HFFc6 (cell line): ENCODE data around the gene ACYP1. TPM values are rescaled to one million over a fixed set of nuclear protein-coding genes. Genes with fewer than 3 reads are reported as not detected.

Source experiments
- DNase-seq: peaks from one replicate; pipeline ENCODE4 v3.0.0-alpha.2; 2018
- H3K27ac Mint-ChIP-seq: 2 replicates; pipeline ENCODE4 v1.8.0; 2020; ENCODE audit warnings: mild to moderate bottlenecking, mixed read lengths
- H3K27me3 Mint-ChIP-seq: 2 replicates; pipeline ENCODE4 v1.8.0; 2021; ENCODE audit warnings: mild to moderate bottlenecking, moderate library complexity, mixed read lengths; ENCODE audit not compliant: insufficient read depth
- H3K36me3 Mint-ChIP-seq: 2 replicates; pipeline ENCODE4 v1.8.0; 2021; ENCODE audit warnings: low read depth, mixed read lengths
- H3K4me1 Mint-ChIP-seq: 2 replicates; pipeline ENCODE4 v1.8.0; 2020; ENCODE audit warnings: low read depth, mixed read lengths
- H3K4me3 Mint-ChIP-seq: 2 replicates; pipeline ENCODE4 v1.8.0; 2020; ENCODE audit warnings: mild to moderate bottlenecking, moderate library complexity, mixed read lengths
- H3K9me3 Mint-ChIP-seq: 2 replicates; pipeline ENCODE4 v1.8.0; 2020; ENCODE audit warnings: mild to moderate bottlenecking, mixed read lengths
- CTCF ChIP-seq: fragments of 200-600 bp; sonication (generic); IDR thresholded peaks from 2 replicates; pipeline ENCODE4 v1.5.0; 2021; ENCODE audit warnings: antibody characterized with exemption, mild to moderate bottlenecking
- total RNA-seq, 6 experiments: library from RNA; stranded (reverse); fragmentation: NEBNext Ultra II Directional; extraction: Animal tissue kit (Norgen Biotek cat#: 25700); gene quantifications; 2 replicates in 1 of 6; 3 replicates in 5 of 6; pipeline ENCODE4 v1.2.3, GENCODE V29; 2021

The ACYP1 gene
- total RNA-seq, 6 experiments from 2014 or later = 5.9 to 14.9 (median 11.7) TPM

- no peak for DNase-seq
- H3K27me3 Mint-ChIP-seq = no peaks in the 10 kb centered on the region
- no peak overlapping the region for H3K27ac Mint-ChIP-seq
Observed at GRCh38 chr14:75081660-75082229, 17.9 kb upstream of the ACYP1 start.

GRCh38 chr14:75079521-75079920 is 15.7 kb upstream of the ACYP1 start:
- peaks cover 12% of the 10 kb centered on the region for H3K36me3 Mint-ChIP-seq
- no peaks in the 10 kb centered on the region; the same call in 1 of the 2 replicates for H3K27me3 Mint-ChIP-seq
- TF ChIP-seq CTCF = no peak
- no peaks in the 10 kb centered on the region for H3K4me1 Mint-ChIP-seq
- H3K9me3 Mint-ChIP-seq = no peaks in the 10 kb centered on the region
- DNase-seq = no peak
- no peak overlapping the region for H3K4me3 Mint-ChIP-seq
- no peak overlapping the region for H3K27ac Mint-ChIP-seq

More at GRCh38 chr14:75081660-75082229, 17.9 kb upstream of the ACYP1 start:
- Mint-ChIP-seq H3K9me3 (no peaks in the 10 kb centered on the region), H3K4me3 (no peak overlapping the region), H3K4me1 (no peaks in the 10 kb centered on the region), H3K36me3 (peaks cover 12% of the 10 kb centered on the region)
- no peak for TF ChIP-seq CTCF

- Mint-ChIP-seq H3K4me1 (no peaks in the 10 kb centered on the region), H3K27me3 (no peaks in the 10 kb centered on the region; the same call in 1 of the 2 replicates), H3K36me3 (no peaks in the 10 kb centered on the region; the same call in none of the 2 replicates), H3K9me3 (no peaks in the 10 kb centered on the region), H3K4me3 (no peak overlapping the region), H3K27ac (no peak overlapping the region)
- no peak for DNase-seq
- no peak for TF ChIP-seq CTCF
Observed at GRCh38 chr14:75077794-75078193, 14.0 kb upstream of the ACYP1 start.

- Mint-ChIP-seq H3K4me3 (no peak overlapping the region), H3K9me3 (no peaks in the 10 kb centered on the region), H3K4me1 (peaks cover 7% of the 10 kb centered on the region), H3K27me3 (peaks cover 1% of the 10 kb centered on the region), H3K27ac (peak overlapping the region; percentile 27), H3K36me3 (no peaks in the 10 kb centered on the region)
- no peak for DNase-seq
- no peak for TF ChIP-seq CTCF
Observed at GRCh38 chr14:75070383-75070782, 6.6 kb upstream of the ACYP1 start.

GRCh38 chr14:75069811-75070145 is 6.0 kb upstream of the ACYP1 start:
- no peaks in the 10 kb centered on the region for H3K9me3 Mint-ChIP-seq
- DNase-seq = no peak
- no peak overlapping the region for H3K4me3 Mint-ChIP-seq
- no peak overlapping the region for H3K27ac Mint-ChIP-seq
- no peak for TF ChIP-seq CTCF
- peaks cover 1% of the 10 kb centered on the region for H3K27me3 Mint-ChIP-seq
- H3K4me1 Mint-ChIP-seq = peaks cover 7% of the 10 kb centered on the region
- H3K36me3 Mint-ChIP-seq = no peaks in the 10 kb centered on the region
